ENCODE results near the gene VEZF1.

DNA sequence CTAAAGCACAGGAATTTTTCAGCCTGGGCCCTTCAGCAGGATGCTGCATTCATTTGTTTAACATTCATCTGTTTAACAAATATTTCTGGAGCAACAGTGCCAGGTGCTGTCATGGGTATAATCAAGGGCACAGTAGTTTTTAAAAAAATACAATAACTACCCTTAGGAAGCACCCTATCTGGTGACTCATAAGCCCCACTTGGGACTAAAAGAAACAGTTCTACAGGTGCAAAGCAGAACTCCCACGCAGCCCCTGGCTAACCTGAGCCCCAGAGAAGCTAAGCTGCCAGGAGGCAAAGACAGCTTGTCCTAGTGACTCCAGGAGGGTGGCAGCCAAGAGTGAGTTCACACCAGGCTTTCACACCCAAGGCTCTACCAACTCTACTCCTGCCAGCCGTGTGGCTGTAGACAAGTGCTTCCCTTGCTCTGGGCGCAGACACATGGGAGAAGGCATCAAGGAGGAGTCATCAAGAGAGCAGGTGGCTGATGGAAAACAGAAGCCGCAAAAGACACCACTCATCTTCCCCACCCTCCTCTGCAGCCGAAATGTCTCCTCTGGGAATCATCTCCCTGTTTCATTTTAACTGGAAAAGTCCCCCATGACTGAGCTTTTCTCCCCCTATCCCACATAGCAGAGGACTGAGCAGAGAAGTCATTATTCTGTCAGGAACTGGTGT, 47.3 kb downstream of the VEZF1 start:
- TF ChIP-seq, protein P1, sequence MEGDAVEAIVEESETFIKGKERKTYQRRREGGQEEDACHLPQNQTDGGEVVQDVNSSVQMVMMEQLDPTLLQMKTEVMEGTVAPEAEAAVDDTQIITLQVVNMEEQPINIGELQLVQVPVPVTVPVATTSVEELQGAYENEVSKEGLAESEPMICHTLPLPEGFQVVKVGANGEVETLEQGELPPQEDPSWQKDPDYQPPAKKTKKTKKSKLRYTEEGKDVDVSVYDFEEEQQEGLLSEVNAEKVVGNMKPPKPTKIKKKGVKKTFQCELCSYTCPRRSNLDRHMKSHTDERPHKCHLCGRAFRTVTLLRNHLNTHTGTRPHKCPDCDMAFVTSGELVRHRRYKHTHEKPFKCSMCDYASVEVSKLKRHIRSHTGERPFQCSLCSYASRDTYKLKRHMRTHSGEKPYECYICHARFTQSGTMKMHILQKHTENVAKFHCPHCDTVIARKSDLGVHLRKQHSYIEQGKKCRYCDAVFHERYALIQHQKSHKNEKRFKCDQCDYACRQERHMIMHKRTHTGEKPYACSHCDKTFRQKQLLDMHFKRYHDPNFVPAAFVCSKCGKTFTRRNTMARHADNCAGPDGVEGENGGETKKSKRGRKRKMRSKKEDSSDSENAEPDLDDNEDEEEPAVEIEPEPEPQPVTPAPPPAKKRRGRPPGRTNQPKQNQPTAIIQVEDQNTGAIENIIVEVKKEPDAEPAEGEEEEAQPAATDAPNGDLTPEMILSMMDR (IDR thresholded peaks at IDR 0.05; ENCODE audit: extremely low read depth in 1 of 2, insufficient read depth in 1 of 2, low read depth in 1 of 2, low read length in 2 of 2), result no peak
- no peak for TF ChIP-seq POLR2AphosphoS5 (IDR thresholded peaks at IDR 0.05; ENCODE audit: insufficient read depth, low read depth, low read length)
- no peak for TF ChIP-seq MAX (IDR thresholded peaks at IDR 0.05; ENCODE audit: insufficient read depth, insufficient read length)
- no peak for TF ChIP-seq POLR2A (IDR thresholded peaks at IDR 0.05; ENCODE audit: low read depth, low read length)

Data from endothelial cell of umbilical vein (primary cell).